GM19238 (cell line): Measurements from ENCODE around the gene CRTAP.
"Not testable (repeated sequence)": the region's sequence is repeated elsewhere in the genome, so short reads cannot be mapped to it uniquely, and the experiment has no call there.

Experiments used
- DNase-seq: peaks from one replicate; pipeline ENCODE4 v3.0.0; 2011; ENCODE audit warnings: low spot score; ENCODE audit not compliant: insufficient read length

The CRTAP gene

GRCh38 chr3:33174095-33174494, 60.3 kb downstream of the CRTAP start:
- no peak for DNase-seq

GRCh38 chr3:33174711-33175414, 61.0 kb downstream of the CRTAP start:
- DNase-seq: no peak

DNA sequence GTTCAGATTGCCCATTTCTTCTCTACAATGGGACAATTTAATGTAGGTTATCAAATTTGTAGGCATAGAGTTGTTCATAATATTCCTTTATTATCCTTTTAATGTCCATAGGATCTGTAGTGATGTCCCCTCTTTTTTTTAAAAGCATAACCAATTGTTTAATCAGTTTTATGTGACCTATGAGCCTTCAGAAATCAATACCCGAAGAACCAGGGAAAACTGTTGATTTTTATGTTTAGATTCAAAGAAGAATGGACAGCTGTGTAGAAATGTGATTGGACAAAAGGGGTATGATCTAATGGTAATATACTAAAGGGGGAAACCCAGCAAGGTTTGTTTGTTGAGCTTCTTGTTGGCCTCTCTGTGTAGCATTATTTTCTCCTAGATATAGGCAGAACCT, 65.3 kb downstream of the CRTAP start:
- DNase-seq: no peak

DNA sequence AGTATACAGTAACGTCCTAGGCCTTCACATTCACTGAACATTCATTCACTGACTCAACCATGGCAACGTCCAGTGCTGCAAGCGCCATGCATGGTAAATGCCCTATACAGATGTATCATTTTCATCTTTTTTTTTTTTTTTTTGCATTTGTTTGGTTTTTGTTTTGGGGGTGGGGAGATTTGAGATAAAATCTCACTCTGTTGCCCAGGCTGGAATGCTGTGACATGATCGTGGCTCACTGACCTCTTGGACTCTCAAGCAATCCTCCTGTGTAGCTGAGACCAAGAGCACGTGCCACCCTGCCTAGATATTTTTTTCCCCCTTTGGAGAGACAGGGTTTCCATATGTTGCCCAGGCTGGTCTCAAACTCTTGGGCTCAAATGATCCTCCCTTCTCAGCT, 67.4 kb downstream of the CRTAP start:
- DNase-seq: no peak

DNA sequence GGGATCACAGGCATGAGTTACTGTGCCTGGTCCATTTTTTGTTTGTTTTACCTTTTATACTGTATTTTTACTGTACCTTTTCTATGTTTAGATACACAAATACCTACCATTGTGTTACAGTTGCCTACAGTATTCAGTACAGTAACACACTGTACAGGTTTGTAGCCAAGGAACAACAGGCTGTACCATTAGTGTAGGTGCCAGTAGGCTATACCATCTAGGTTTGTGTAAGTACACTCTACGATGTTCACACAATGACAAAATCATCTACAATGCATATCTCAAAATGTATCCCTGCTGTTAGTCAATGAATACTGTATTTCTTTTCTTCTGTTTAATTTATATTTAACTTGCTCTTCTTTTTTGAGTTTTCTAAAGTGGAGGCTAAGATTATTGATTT, 67.8 kb downstream of the CRTAP start:
- DNase-seq: not testable (repeated sequence)

- DNase-seq: no peak
Observed at GRCh38 chr3:33184863-33185262, 71.0 kb downstream of the CRTAP start.

DNA sequence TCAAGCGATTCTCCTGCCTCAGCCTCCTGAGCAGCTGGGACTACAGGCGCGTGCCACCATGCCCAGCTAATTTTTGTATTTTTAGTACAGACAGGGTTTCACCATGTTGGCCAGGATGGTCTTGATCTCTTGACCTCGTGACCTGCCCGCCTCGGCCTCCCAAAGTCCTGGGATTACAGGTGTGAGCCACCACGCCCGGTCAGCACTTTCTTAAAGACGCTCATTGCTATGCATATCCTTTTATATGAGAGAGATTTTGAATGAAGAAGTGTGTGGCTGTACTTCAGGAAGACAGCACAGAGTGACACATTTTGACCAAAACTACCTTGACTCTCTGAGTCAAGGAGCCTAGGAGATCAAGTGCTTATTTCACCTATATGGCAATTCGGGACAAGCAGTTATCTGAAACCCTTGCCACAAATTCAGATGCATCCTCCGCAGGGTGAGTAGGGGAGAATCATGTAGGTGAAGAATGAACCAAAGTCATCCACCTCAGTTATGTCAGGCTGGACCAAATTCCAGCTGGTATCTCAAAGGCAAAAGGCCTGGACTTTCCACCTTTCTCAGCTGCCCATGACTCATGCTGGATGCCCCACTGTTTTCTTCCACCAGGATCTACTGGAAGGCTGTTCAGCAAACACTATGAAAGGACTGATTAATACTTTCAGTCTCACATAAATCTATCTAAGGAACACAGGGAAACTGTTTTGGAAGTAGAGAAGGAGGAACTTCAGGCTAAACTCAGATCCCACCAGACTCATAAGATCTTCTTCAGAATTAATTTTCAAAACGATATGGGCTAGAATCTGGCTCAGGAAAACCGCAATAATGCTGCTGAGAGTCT, 72.9 kb downstream of the CRTAP start:
- DNase-seq: no peak

- DNase-seq: no peak
Observed at GRCh38 chr3:33187368-33187634, 73.5 kb downstream of the CRTAP start.

- no peak for DNase-seq
Observed at GRCh38 chr3:33194303-33194702, 80.5 kb downstream of the CRTAP start.

- no peak for DNase-seq
Observed at GRCh38 chr3:33196538-33196937, 82.7 kb downstream of the CRTAP start.
